Activated CD4-positive, alpha-beta T cell treated with anti-CD3 and anti-CD28 coated beads for 36 hours (primary cell): ENCODE data around the gene CCDC197. TPM values are rescaled to one million over a fixed set of nuclear protein-coding genes. Genes with fewer than 3 reads are reported as not detected.
A peak's percentile ranks its signal among the peaks of the same experiment; 100 is the strongest.

ENCODE experiments used
- ATAC-seq: fragments of 200-7000 bp; cut with Tn5 transposase; one replicate; pipeline ENCODE4 v1.10.0; 2021; ENCODE audit warnings: mild to moderate bottlenecking, moderate library complexity
- CTCF ChIA-PET: fragments of 350-600 bp; sonication (Branson Sonifier 250); formaldehyde crosslinking; loops from one replicate; lab custom pipeline; 2021; ENCODE audit warnings: antibody characterized with exemption; lab: Charles Lee
- POLR2A ChIA-PET: fragments of 350-600 bp; sonication (Branson Sonifier 250); formaldehyde crosslinking; loops from one replicate; lab custom pipeline; 2021; ENCODE audit warnings: antibody characterized with exemption, inconsistent platforms; lab: Charles Lee
- DNase-seq: peaks from one replicate; pipeline ENCODE4 v3.0.0-alpha.2; 2020
- H3K27ac Mint-ChIP-seq: one replicate; pipeline ENCODE4 v1.8.0; 2021; ENCODE audit warnings: mixed read lengths
- H3K27me3 Mint-ChIP-seq: one replicate; pipeline ENCODE4 v1.8.0; 2021; ENCODE audit warnings: mixed read lengths
- H3K36me3 Mint-ChIP-seq: one replicate; pipeline ENCODE4 v1.8.0; 2021; ENCODE audit warnings: low read depth, mixed read lengths
- H3K4me1 Mint-ChIP-seq: one replicate; pipeline ENCODE4 v1.8.0; 2021; ENCODE audit warnings: mixed read lengths
- H3K4me3 Mint-ChIP-seq: one replicate; pipeline ENCODE4 v1.8.0; 2021; ENCODE audit warnings: mild to moderate bottlenecking, moderate library complexity, mixed read lengths
- H3K9me3 Mint-ChIP-seq: one replicate; pipeline ENCODE4 v1.8.0; 2021; ENCODE audit warnings: low read depth, mixed read lengths
- intact Hi-C, 2 experiments: fragments of 100-400 bp; cut with DNase I in 1 of 2; cut with micrococcal nuclease in 1 of 2; formaldehyde crosslinking; loops; one replicate each; pipeline versions ENCODE4 v1.14.2 to v1.15.1; 2022 to 2024; cut with DNase I, micrococcal nuclease
- total RNA-seq, 2 experiments: library from RNA; stranded (reverse); gene quantifications; one replicate each; pipeline ENCODE4 v1.2.3, GENCODE V29; 2021

The CCDC197 gene
- total RNA-seq, 2 experiments from 2014 or later = 0.34 to 0.53 TPM

GRCh38 chr14:93999573-93999972 lies 2.5 kb downstream of the CCDC197 start:
- DNase-seq (no peak), ATAC-seq (no peak)
- H3K4me1 Mint-ChIP-seq = peaks cover 44% of the 10 kb centered on the region
- H3K9me3 Mint-ChIP-seq = no peaks in the 10 kb centered on the region
- H3K4me3 Mint-ChIP-seq = no peak overlapping the region
- POLR2A ChIA-PET = interaction anchor here (0.8 to 2.6 kb wide), 5 partner anchors 15 to 60 kb away, joined by 3 to 12 read pairs (median 4); no protein-coding TSS in a partner anchor
- H3K27me3 Mint-ChIP-seq = peaks cover 3% of the 10 kb centered on the region
- CTCF ChIA-PET = interaction anchor here (0.5 to 16.7 kb wide), 8 partner anchors 12 to 87 kb away, joined by 3 to 349 read pairs (median 4); no protein-coding TSS in a partner anchor
- no peaks in the 10 kb centered on the region for H3K36me3 Mint-ChIP-seq
- intact Hi-C loops = no loop called here
- no peak overlapping the region for H3K27ac Mint-ChIP-seq

GRCh38 chr14:94000267-94000666 lies 3.2 kb downstream of the CCDC197 start:
- peaks cover 37% of the 10 kb centered on the region for H3K4me1 Mint-ChIP-seq
- H3K27me3 Mint-ChIP-seq = peaks cover 5% of the 10 kb centered on the region
- H3K9me3 Mint-ChIP-seq = no peaks in the 10 kb centered on the region
- no peak overlapping the region for H3K4me3 Mint-ChIP-seq
- CTCF ChIA-PET = interaction anchor here (0.5 to 16.7 kb wide), 7 partner anchors 12 to 88 kb away, joined by 3 to 349 read pairs (median 4); no protein-coding TSS in a partner anchor
- POLR2A ChIA-PET = interaction anchor here (1.1 to 2.6 kb wide), 4 partner anchors 22 to 60 kb away, joined by 3 to 12 read pairs (median 4); no protein-coding TSS in a partner anchor
- no peaks in the 10 kb centered on the region for H3K36me3 Mint-ChIP-seq
- no peak overlapping the region for H3K27ac Mint-ChIP-seq
- no peak for ATAC-seq
- intact Hi-C loops = loop anchor here (2.0 to 10.0 kb wide), 2 partner anchors 29 to 195 kb away; no protein-coding TSS in a partner anchor
- DNase-seq = no peak

GRCh38 chr14:94001016-94001415 lies 3.9 kb downstream of the CCDC197 start:
- intact Hi-C loops = loop anchor here (1.0 to 10.0 kb wide), 3 partner anchors 30 to 196 kb away; no protein-coding TSS in a partner anchor
- Mint-ChIP-seq H3K9me3 (no peaks in the 10 kb centered on the region), H3K36me3 (no peaks in the 10 kb centered on the region), H3K27ac (no peak overlapping the region), H3K27me3 (peaks cover 5% of the 10 kb centered on the region), H3K4me1 (peaks cover 30% of the 10 kb centered on the region), H3K4me3 (no peak overlapping the region)
- CTCF ChIA-PET = interaction anchor here (0.5 to 16.7 kb wide), 19 partner anchors 9 to 1437 kb away, joined by 3 to 349 read pairs (median 4); no protein-coding TSS in a partner anchor
- no peak for DNase-seq
- POLR2A ChIA-PET = interaction anchor here (0.9 to 2.6 kb wide), 3 partner anchors 23 to 61 kb away, joined by 4 to 12 read pairs (median 5); no protein-coding TSS in a partner anchor
- no peak for ATAC-seq

GRCh38 chr14:94001501-94002396 lies 4.6 kb downstream of the CCDC197 start:
- CTCF ChIA-PET = interaction anchor here (0.5 to 16.7 kb wide), 22 partner anchors 10 to 1436 kb away, joined by 3 to 349 read pairs (median 4); no protein-coding TSS in a partner anchor
- peak overlapping the region; percentile 77 for H3K27ac Mint-ChIP-seq
- H3K9me3 Mint-ChIP-seq = no peaks in the 10 kb centered on the region
- H3K36me3 Mint-ChIP-seq = no peaks in the 10 kb centered on the region
- no peak overlapping the region for H3K4me3 Mint-ChIP-seq
- intact Hi-C loops = loop anchor here (1.0 to 10.0 kb wide), 3 partner anchors 31 to 197 kb away; no protein-coding TSS in a partner anchor
- POLR2A ChIA-PET = interaction anchor here (0.9 to 2.6 kb wide), 2 partner anchors 41 to 62 kb away, joined by 4 to 12 read pairs; no protein-coding TSS in a partner anchor
- H3K27me3 Mint-ChIP-seq = peaks cover 5% of the 10 kb centered on the region
- DNase-seq (peak; percentile 78), ATAC-seq (peak; percentile 84)
- H3K4me1 Mint-ChIP-seq = peaks cover 24% of the 10 kb centered on the region

GRCh38 chr14:94003397-94003796 lies 6.3 kb downstream of the CCDC197 start:
- intact Hi-C loops = loop anchor here in 1 of 2 experiments (10.0 kb wide), 1 partner anchor 199 kb away; no protein-coding TSS in a partner anchor
- H3K9me3 Mint-ChIP-seq = no peaks in the 10 kb centered on the region

GRCh38 chr14:94004015-94004414 lies 6.9 kb downstream of the CCDC197 start:
- intact Hi-C loops = loop anchor here in 1 of 2 experiments (10.0 kb wide), 1 partner anchor 199 kb away; no protein-coding TSS in a partner anchor
- no peak overlapping the region for H3K27ac Mint-ChIP-seq
- DNase-seq (no peak), ATAC-seq (no peak)
- POLR2A ChIA-PET = no interaction called here
- H3K27me3 Mint-ChIP-seq = peaks cover 5% of the 10 kb centered on the region
- H3K4me3 Mint-ChIP-seq = no peak overlapping the region
- H3K4me1 Mint-ChIP-seq = peaks cover 16% of the 10 kb centered on the region
- H3K9me3 Mint-ChIP-seq = no peaks in the 10 kb centered on the region
- H3K36me3 Mint-ChIP-seq = no peaks in the 10 kb centered on the region
- CTCF ChIA-PET = interaction anchor here (0.5 to 16.7 kb wide), 7 partner anchors 17 to 132 kb away, joined by 3 to 349 read pairs (median 5); no protein-coding TSS in a partner anchor

More at GRCh38 chr14:94003397-94003796, 6.3 kb downstream of the CCDC197 start:
- H3K27ac Mint-ChIP-seq = no peak overlapping the region
- H3K36me3 Mint-ChIP-seq = no peaks in the 10 kb centered on the region
- CTCF ChIA-PET = interaction anchor here (0.5 to 16.7 kb wide), 5 partner anchors 17 to 75 kb away, joined by 3 to 349 read pairs (median 5); no protein-coding TSS in a partner anchor
- DNase-seq (no peak), ATAC-seq (no peak)
- H3K4me1 Mint-ChIP-seq = peaks cover 16% of the 10 kb centered on the region
- POLR2A ChIA-PET = no interaction called here
- H3K4me3 Mint-ChIP-seq = no peak overlapping the region
- peaks cover 5% of the 10 kb centered on the region for H3K27me3 Mint-ChIP-seq

- intact Hi-C loops = loop anchor here in 1 of 2 experiments (10.0 kb wide), 1 partner anchor 201 kb away; no protein-coding TSS in a partner anchor
- Mint-ChIP-seq H3K4me3 (no peak overlapping the region), H3K36me3 (no peaks in the 10 kb centered on the region), H3K9me3 (no peaks in the 10 kb centered on the region), H3K27me3 (peaks cover 7% of the 10 kb centered on the region), H3K27ac (no peak overlapping the region), H3K4me1 (peaks cover 22% of the 10 kb centered on the region)
- ATAC-seq (no peak), DNase-seq (peak; percentile 52)
- ChIA-PET CTCF (interaction anchor here (0.6 to 16.7 kb wide), 6 partner anchors 16 to 134 kb away, joined by 3 to 349 read pairs (median 5); partner anchors contain the start of gene OTUB2), POLR2A (no interaction called here)
These were observed 8.4 kb downstream of the CCDC197 start for GRCh38 chr14:94005324-94006073.

GRCh38 chr14:94008234-94008633 lies 11.1 kb downstream of the CCDC197 start:
- H3K27me3 Mint-ChIP-seq = peaks cover 7% of the 10 kb centered on the region
- intact Hi-C loops = loop anchor here in 1 of 2 experiments (10.0 kb wide), 1 partner anchor 203 kb away; no protein-coding TSS in a partner anchor
- no peaks in the 10 kb centered on the region for H3K9me3 Mint-ChIP-seq
- DNase-seq (no peak), ATAC-seq (peak; percentile 69)
- no peak overlapping the region for H3K27ac Mint-ChIP-seq
- H3K4me1 Mint-ChIP-seq = peaks cover 33% of the 10 kb centered on the region
- POLR2A ChIA-PET = no interaction called here
- CTCF ChIA-PET = interaction anchor here (2.6 kb wide), 1 partner anchor 128 kb away, joined by 8 read pairs; no protein-coding TSS in a partner anchor
- H3K36me3 Mint-ChIP-seq = no peaks in the 10 kb centered on the region
- no peak overlapping the region for H3K4me3 Mint-ChIP-seq

- POLR2A ChIA-PET = no interaction called here
- H3K27me3 Mint-ChIP-seq = peaks cover 4% of the 10 kb centered on the region
These were observed 12.7 kb downstream of the CCDC197 start for GRCh38 chr14:94009767-94010166.

GRCh38 chr14:94010625-94011024 lies 13.5 kb downstream of the CCDC197 start:
- peaks cover 33% of the 10 kb centered on the region for H3K4me1 Mint-ChIP-seq
- no peak overlapping the region for H3K4me3 Mint-ChIP-seq
- H3K27ac Mint-ChIP-seq = no peak overlapping the region
- H3K36me3 Mint-ChIP-seq = no peaks in the 10 kb centered on the region
- ATAC-seq (no peak), DNase-seq (no peak)
- peaks cover 2% of the 10 kb centered on the region for H3K27me3 Mint-ChIP-seq
- H3K9me3 Mint-ChIP-seq = no peaks in the 10 kb centered on the region
- ChIA-PET POLR2A (no interaction called here), CTCF (interaction anchor here (1.1 to 2.1 kb wide), 6 partner anchors 25 to 71 kb away, joined by 3 to 12 read pairs (median 4); no protein-coding TSS in a partner anchor)
- intact Hi-C loops = loop anchor here in 1 of 2 experiments (10.0 kb wide), 1 partner anchor 346 kb away; no protein-coding TSS in a partner anchor

More at GRCh38 chr14:94009767-94010166, 12.7 kb downstream of the CCDC197 start:
- H3K9me3 Mint-ChIP-seq = no peaks in the 10 kb centered on the region
- H3K4me1 Mint-ChIP-seq = peaks cover 33% of the 10 kb centered on the region
- DNase-seq = no peak
- CTCF ChIA-PET = interaction anchor here (1.5 to 2.6 kb wide), 3 partner anchors 26 to 127 kb away, joined by 3 to 8 read pairs (median 7); no protein-coding TSS in a partner anchor
- peak; percentile 45 for ATAC-seq
- H3K27ac Mint-ChIP-seq = no peak overlapping the region
- H3K36me3 Mint-ChIP-seq = no peaks in the 10 kb centered on the region
- intact Hi-C loops = loop anchor here in 1 of 2 experiments (10.0 kb wide), 2 partner anchors 205 to 345 kb away; no protein-coding TSS in a partner anchor
- H3K4me3 Mint-ChIP-seq = no peak overlapping the region
